GM19351 (cell line): ENCODE results near the gene CPD.
A peak's percentile ranks its signal among the peaks of the same experiment; 100 is the strongest.

ENCODE experiments used
- ATAC-seq: cut with Tn5 transposase; IDR thresholded peaks from one replicate; pipeline ENCODE4 v1.9.1; 2021; ENCODE audit warnings: mild to moderate bottlenecking, moderate library complexity; ENCODE audit not compliant: unreplicated experiment

The CPD gene

GRCh38 chr17:30352240-30352814, 26.4 kb upstream of the CPD start:
- no peak for ATAC-seq

- ATAC-seq, result no peak
Measured at GRCh38 chr17:30354701-30355100, 24.0 kb upstream of the CPD start.

GRCh38 chr17:30357476-30357875, 21.3 kb upstream of the CPD start:
- no peak for ATAC-seq

- ATAC-seq, result no peak
Measured at GRCh38 chr17:30358055-30358760, 20.5 kb upstream of the CPD start.

DNA sequence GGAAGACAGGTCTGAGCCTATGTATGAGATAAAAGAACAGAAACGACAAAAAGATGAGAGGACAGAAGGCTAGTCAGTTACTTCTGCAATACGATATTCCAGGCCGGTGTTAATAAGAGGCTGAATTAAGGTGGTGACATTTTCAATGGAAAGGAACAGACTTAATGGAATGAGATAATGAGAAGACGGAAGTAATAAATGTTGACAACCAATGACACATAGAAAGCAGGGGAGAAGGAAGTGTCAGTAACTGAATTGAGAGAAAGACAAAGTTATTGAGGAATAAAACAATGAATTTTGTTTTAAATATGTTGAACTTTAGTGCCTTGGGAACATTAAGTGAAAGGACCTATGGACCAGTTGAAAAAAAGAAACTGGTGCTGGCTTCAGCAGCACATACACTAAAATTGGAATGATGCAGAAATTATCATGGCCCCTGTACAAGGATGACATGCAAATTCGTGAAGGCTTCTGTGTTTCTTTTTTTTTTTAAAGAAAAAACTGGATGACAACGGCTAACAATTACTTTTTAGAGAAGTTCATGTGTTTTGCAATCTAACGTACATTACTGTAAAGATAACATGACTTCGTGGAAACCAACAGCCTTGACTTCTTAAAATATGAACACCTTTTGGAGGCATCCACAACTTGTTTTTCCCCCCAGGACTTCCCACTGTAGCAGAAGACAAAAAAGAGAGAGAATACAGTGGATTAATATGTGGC, 18.5 kb upstream of the CPD start:
- no peak for ATAC-seq

GRCh38 chr17:30361766-30362279, 16.9 kb upstream of the CPD start:
- no peak for ATAC-seq

DNA sequence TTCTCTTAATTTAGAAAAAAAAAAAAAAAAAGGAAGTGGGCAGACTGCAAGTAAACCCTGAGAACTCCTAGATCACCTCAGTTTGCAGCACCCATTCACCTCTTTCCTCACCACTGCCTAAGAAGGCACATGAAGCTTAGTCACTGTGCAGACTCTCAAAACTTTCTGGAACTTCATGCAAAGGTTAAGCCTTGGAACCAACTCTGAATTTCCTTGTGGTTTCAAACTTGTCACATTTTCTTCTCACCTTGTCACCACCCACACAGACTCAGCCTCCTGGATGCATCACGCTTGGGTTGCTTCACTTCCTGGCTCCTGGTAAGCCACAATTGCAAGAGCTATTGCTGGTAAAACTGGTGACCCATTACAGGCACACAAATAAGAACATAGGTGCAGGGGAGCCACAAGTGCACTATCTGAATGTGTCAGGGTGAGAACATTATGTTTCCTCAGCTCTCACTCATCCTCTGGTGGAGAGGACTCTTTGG, 15.0 kb upstream of the CPD start:
- ATAC-seq, result peak; percentile 90

GRCh38 chr17:30366536-30366935, 12.2 kb upstream of the CPD start:
- ATAC-seq, result no peak

DNA sequence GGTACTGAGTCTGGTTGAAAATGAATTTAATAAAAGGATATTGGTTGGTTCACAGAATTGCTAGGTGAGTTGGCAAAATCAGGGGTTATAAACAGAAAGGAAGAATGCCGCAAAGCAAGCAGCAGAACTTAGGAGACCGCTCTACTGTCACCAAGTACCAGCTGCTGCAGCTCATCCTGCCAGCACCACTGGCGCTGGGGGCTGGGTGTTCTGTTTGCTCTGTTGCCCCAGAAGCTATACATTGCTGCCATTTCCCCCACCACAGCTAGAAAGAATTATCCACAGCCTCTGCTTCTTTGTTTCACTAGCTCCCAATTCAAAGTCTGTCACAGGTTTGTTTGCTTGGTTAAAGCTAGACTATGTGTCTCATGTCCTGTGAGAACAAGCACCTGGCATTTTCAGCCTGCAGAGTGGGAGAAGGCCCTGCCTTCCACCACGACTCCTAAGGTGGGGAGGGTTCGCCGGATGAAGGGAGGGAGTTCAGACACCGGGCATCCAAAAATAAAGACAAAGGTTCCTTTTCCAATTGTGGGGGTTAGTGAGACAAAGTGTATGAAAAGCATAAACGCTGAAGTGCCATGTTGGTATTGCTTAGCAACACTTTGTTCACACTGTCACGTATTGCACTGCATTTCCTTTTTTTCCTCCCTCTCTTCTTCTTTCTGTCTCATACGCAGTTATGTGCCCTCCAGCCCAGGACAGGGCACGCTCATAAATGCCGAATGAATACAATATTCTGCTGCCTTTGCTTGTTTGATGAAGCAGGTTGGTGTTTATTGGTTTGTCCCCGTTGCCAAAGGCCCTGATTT, 9.6 kb upstream of the CPD start:
- no peak for ATAC-seq

DNA sequence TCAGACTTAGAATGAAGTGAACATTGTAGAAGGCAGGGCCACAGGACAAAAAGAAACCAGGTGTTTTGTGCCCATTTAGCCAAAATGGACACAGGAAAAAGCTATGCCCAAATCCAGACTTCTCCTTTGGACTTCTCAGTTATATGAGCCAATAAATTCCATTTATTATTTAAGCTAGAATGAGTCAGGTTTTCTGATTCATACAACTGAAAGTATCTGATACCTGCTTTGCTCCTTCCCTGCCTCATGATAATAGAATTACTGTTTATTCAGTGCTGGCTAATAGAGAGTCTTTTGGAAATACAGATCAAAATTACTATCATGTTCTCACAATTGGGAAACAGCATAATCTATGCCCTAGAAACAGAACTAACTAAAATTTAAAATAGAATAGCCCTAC, 8.7 kb upstream of the CPD start:
- ATAC-seq, result no peak

- no peak for ATAC-seq
Measured at GRCh38 chr17:30372755-30373154, 6.0 kb upstream of the CPD start.

GRCh38 chr17:30375661-30376060, 3.1 kb upstream of the CPD start:
- ATAC-seq, result no peak

DNA sequence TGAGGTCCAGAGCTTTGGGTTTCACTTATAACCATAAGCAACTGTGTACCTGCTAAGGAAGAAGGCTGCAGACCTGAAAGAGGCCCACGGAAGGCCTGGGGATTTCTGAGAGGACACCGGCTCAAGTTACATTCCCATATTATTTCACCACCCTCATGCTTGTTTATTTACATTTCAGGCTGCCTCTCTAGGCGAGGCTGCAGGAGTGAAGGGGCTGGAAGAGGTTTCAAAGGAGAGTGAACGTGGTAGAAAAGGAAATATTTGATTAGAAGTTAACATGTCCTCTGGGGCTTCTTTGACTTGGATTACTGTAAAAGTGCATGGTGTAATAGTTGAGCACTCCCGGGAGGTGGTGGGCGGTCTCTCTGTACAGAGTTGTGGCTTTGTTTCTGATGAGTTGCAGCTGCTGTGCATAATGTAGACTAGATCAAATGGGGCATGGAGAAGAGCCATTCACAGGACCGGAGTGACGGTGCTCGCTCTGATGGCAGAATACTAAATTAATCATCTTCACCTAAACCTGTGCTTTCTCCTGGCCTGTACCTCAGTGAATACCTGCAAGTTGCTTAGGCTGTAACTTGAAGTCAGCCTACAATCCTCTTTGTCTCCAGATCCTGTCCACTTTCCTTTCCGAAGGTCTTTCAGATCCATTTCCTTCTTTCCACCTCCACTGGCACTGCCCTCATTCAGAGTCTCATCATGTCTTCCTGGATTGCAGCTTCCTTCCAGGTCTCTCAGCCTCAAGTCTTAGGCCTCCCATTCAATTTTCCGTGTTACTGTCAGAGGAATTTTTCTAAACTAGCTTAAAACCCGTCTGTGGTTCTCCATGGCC, 1.9 kb upstream of the CPD start:
- ATAC-seq, result no peak

- no peak for ATAC-seq
Measured at GRCh38 chr17:30377574-30378240, 1.0 kb upstream of the CPD start.

- no peak for ATAC-seq
Measured at GRCh38 chr17:30378241-30378824, 394 bp upstream of the CPD start.

DNA sequence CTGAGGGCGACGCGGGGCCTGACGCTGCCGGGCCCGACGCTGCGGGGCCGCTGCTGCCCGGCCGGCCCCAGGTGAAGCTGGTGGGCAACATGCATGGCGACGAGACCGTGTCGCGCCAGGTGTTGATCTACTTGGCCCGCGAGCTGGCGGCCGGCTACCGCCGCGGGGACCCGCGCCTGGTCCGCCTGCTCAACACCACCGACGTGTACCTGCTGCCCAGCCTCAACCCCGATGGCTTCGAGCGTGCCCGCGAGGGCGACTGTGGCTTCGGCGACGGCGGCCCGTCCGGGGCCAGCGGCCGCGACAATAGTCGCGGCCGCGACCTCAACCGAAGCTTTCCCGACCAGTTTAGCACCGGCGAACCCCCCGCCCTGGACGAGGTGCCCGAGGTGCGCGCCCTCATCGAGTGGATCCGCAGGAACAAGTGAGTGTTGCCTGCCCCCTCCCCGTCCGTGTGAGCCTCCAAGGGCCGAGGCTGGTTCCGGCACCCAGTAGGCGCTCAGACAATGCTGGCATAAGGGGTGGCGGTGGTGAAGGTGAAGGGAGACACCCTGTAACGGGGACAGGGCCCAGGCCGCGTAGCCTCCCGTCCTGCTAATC, 676 bp downstream of the CPD start:
- peak; percentile 14 for ATAC-seq

DNA sequence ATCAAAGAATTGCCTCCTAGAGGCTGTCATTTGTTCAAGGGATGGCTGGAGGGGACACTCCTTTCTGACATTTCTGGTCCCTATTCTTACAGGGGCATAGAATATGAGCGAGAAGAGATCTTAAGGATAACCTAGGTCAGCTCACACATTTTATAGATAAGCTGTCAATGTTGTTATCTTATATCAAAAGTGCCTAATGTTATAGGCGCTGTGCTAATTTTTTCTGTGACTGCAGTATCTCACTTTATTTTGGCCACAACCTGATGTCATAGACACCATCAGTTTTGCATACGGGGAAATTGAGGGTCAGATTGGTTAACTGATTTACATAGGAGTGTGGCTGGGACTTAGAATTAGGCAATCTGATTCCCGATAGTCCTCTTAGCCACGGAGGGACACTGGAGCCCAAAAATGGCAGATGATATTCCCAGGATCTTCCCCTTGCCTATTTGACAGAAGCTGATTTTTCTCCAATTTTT, 1.2 kb downstream of the CPD start:
- peak; percentile 5 for ATAC-seq

DNA sequence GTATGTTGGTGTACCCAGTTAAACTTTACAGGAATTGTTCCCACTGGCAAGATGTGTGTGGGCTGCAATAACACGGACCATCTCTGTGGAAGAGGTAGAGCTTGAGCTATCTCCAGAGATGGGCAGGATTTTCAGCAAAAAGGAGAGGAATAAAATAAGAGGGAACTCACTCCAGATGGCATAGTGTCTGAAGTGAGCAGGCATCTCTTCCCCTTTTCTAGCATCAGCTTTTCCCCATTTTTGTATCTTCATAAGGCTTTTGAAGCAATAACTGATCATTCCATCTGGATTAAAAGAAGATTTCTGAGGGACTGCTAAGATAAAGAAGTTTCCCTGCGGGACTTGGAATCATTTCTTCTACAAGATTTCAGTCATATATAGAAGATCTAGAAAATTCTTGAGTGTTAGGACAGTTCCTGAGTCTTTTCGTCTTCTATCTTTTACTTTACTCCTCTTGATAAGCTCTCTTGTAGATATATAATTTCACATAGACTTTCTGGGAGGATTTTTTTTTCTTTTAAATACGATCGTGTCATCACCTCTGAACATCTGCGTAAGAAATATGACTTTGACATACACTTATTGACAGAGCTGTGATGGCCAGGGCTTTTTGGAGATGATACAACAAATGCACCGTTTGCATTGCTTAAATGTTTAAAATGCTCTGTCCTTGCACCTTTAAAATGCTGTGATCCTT, 2.1 kb downstream of the CPD start:
- no peak for ATAC-seq
